Lower leg skin (tissue), 3 donors: ENCODE results near the gene SLC25A26.

Source experiments
- POLR2A ChIP-seq, 2 donors: fragments of 450-650 bp; IDR thresholded peaks; one replicate each; pipeline ENCODE4 v1.6.1; 2016 to 2017; ENCODE audit warnings: antibody characterized with exemption in 2 of 2, mild to moderate bottlenecking in 1 of 2, moderate library complexity in 1 of 2
- TF ChIP-seq, protein P1 (sequence below), 3 donors: fragments of 450-650 bp; IDR thresholded peaks; one replicate each; pipeline ENCODE4 v1.5.1; 2016; ENCODE audit warnings: antibody characterized with exemption in 3 of 3, mild to moderate bottlenecking in 3 of 3, moderate library complexity in 2 of 3

DNA sequence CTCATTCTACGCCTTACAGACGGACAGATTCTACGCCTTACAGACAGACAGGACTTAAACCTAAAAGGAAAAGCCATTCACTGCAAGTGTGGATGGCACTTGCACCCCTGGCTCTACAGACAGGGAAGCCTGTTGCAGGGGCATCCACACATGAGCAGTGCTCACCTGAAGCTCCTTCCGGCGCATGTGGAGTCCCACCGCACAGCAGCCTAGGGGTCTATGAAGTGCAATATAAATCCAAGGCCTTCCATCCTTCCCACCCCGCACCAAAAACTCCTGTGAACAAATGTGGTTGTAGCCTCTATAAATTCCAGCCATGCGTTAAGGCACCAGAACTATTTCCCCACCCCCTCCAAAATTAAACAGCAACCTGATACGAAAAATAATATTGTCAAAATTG lies 158.8 kb downstream of the SLC25A26 start:
- TF ChIP-seq, protein P1, sequence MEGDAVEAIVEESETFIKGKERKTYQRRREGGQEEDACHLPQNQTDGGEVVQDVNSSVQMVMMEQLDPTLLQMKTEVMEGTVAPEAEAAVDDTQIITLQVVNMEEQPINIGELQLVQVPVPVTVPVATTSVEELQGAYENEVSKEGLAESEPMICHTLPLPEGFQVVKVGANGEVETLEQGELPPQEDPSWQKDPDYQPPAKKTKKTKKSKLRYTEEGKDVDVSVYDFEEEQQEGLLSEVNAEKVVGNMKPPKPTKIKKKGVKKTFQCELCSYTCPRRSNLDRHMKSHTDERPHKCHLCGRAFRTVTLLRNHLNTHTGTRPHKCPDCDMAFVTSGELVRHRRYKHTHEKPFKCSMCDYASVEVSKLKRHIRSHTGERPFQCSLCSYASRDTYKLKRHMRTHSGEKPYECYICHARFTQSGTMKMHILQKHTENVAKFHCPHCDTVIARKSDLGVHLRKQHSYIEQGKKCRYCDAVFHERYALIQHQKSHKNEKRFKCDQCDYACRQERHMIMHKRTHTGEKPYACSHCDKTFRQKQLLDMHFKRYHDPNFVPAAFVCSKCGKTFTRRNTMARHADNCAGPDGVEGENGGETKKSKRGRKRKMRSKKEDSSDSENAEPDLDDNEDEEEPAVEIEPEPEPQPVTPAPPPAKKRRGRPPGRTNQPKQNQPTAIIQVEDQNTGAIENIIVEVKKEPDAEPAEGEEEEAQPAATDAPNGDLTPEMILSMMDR (IDR thresholded peaks at IDR 0.05): no peak
- no peak for TF ChIP-seq POLR2A (IDR thresholded peaks at IDR 0.05)
